IMR-90 (cell line): ENCODE results near the gene MYH16.

Experiments used
- CEBPB ChIP-seq: IDR thresholded peaks from 2 replicates; pipeline ENCODE4 v1.6.1; 2012; ENCODE audit warnings: low read depth, low read length, improper control_type of control experiment
- CHD1 ChIP-seq: IDR thresholded peaks from 2 replicates; pipeline ENCODE4 v1.6.1; 2012; ENCODE audit warnings: low read depth, low read length, improper control_type of control experiment
- CTCF ChIP-seq: conservative IDR thresholded peaks from 2 replicates; pipeline ENCODE4 v1.5.1; 2012; ENCODE audit warnings: mild to moderate bottlenecking, low read depth, low read length, improper control_type of control experiment
- ELK1 ChIP-seq: fragments of 150-350 bp; IDR thresholded peaks from 2 replicates; pipeline ENCODE4 v1.6.1; 2016; ENCODE audit warnings: low read depth, mild to moderate bottlenecking, low read length, moderate library complexity, borderline replicate concordance
- FOS ChIP-seq: fragments of 150-350 bp; IDR thresholded peaks from 2 replicates; pipeline ENCODE4 v1.6.1; 2016; ENCODE audit warnings: low read depth, low read length
- MAFK ChIP-seq: IDR thresholded peaks from 2 replicates; pipeline ENCODE4 v1.6.1; 2012; ENCODE audit warnings: low read depth, low read length, improper control_type of control experiment
- MAZ ChIP-seq: IDR thresholded peaks from 2 replicates; pipeline ENCODE4 v1.6.1; 2012; ENCODE audit warnings: low read depth, mild to moderate bottlenecking, low read length, improper control_type of control experiment, moderate library complexity, borderline replicate concordance
- NFE2L2 ChIP-seq: fragments of 150-350 bp; IDR thresholded peaks from 2 replicates; pipeline ENCODE4 v1.6.1; 2016; ENCODE audit warnings: low read depth, mild to moderate bottlenecking, low read length
- POLR2A ChIP-seq: IDR thresholded peaks from 2 replicates; pipeline ENCODE4 v1.6.1; 2012; ENCODE audit warnings: mild to moderate bottlenecking, low read depth, low read length
- RAD21 ChIP-seq: IDR thresholded peaks from 2 replicates; pipeline ENCODE4 v1.6.1; 2012; ENCODE audit warnings: low read length, improper control_type of control experiment
- RCOR1 ChIP-seq: IDR thresholded peaks from 2 replicates; pipeline ENCODE4 v1.6.1; 2012; ENCODE audit warnings: mild to moderate bottlenecking, low read length, improper control_type of control experiment; ENCODE audit not compliant: insufficient replicate concordance
- RFX5 ChIP-seq: IDR thresholded peaks from 2 replicates; pipeline ENCODE4 v1.8.0; 2012; ENCODE audit warnings: low read depth, mild to moderate bottlenecking, low read length, moderate library complexity
- USF2 ChIP-seq: fragments of 150-350 bp; IDR thresholded peaks from 2 replicates; pipeline ENCODE4 v1.6.1; 2017; ENCODE audit warnings: mild to moderate bottlenecking, antibody characterized with exemption, low read length, low read depth

GRCh38 chr7:99359465-99360154 is 87.0 kb downstream of the MYH16 start:
- TF ChIP-seq POLR2A, result no peak
- TF ChIP-seq RFX5, result no peak
- no peak for TF ChIP-seq FOS
- TF ChIP-seq CTCF, result no peak
- no peak for TF ChIP-seq RAD21
- TF ChIP-seq ELK1, result no peak
- no peak for TF ChIP-seq CEBPB
- no peak for TF ChIP-seq RCOR1
- TF ChIP-seq CHD1, result no peak
- TF ChIP-seq USF2, result no peak
- TF ChIP-seq MAZ, result no peak
- no peak for TF ChIP-seq NFE2L2
- TF ChIP-seq MAFK, result no peak
